Left lung (tissue), 10 donors: Measurements from ENCODE around the gene SCLY. TPM values are rescaled to one million over a fixed set of nuclear protein-coding genes. Genes with fewer than 3 reads are reported as not detected.

Experiments
- ATAC-seq: fragments of 200-7000 bp; cut with Tn5 transposase; one replicate; pipeline ENCODE4 v1.9.1; 2020; ENCODE audit warnings: moderate library complexity
- DNase-seq, 4 donors: peaks; one replicate each; pipeline ENCODE4 v3.0.0-alpha.2; 2013 to 2020
- H3K27ac ChIP-seq, 2 donors: fragments of 200-600 bp; sonication (generic) in 1 of 2; one replicate each; pipeline versions ENCODE4 v1.5.0 to v1.8.0; 2020 to 2021
- H3K27me3 ChIP-seq, 2 donors: fragments of 200-600 bp; sonication (generic) in 1 of 2; one replicate each; pipeline versions ENCODE4 v1.5.0 to v1.8.0; 2020 to 2021
- H3K36me3 ChIP-seq, 2 donors: fragments of 200-600 bp; sonication (generic) in 1 of 2; one replicate each; pipeline versions ENCODE4 v1.5.0 to v1.8.0; 2020 to 2021
- H3K4me1 ChIP-seq, 2 donors: fragments of 200-600 bp; one replicate each; pipeline ENCODE4 v1.8.0; 2021
- H3K4me3 ChIP-seq, 2 donors: fragments of 200-600 bp; sonication (generic) in 1 of 2; one replicate each; pipeline versions ENCODE4 v1.5.0 to v1.8.0; 2020 to 2021; ENCODE audit warnings: mild to moderate bottlenecking in 1 of 2
- H3K9me3 ChIP-seq, 2 donors: fragments of 200-600 bp; sonication (generic) in 1 of 2; one replicate each; pipeline versions ENCODE4 v1.5.0 to v1.8.0; 2020 to 2021
- intact Hi-C, 2 donors: fragments of 100-400 bp; cut with DNase I; formaldehyde crosslinking; loops; one replicate each; pipeline versions ENCODE4 v1.11.2 to v1.14.2; 2022
- polyA plus RNA-seq, 6 donors: library from polyadenylated mRNA; unstranded; fragments of 120-200 nt; gene quantifications; one replicate each; pipeline ENCODE4 v1.2.1, GENCODE V29; 2013; ENCODE audit not compliant: insufficient read length in 6 of 6
- total RNA-seq, 2 donors: library from RNA; stranded (reverse); fragmentation: NEBNext Ultra II Directional; extraction: Animal tissue kit (Norgen Biotek cat#: 25700); gene quantifications; one replicate each; pipeline ENCODE4 v1.2.1, GENCODE V29; 2021
- TF ChIP-seq, protein P1 (sequence below), 2 donors: fragments of 200-600 bp; sonication (generic) in 1 of 2; IDR thresholded peaks; one replicate each; pipeline versions ENCODE4 v1.5.0 to v1.8.0; 2021; ENCODE audit warnings: antibody characterized with exemption in 2 of 2
- donor health status: DM: no; HTN: yes; CAD: no.
- donor health status: DM: no; HTN: no; CAD: no.

SCLY gene
- total and polyA plus RNA-seq, 8 donors = 10.9 to 20.9 (median 15.2) TPM

DNA sequence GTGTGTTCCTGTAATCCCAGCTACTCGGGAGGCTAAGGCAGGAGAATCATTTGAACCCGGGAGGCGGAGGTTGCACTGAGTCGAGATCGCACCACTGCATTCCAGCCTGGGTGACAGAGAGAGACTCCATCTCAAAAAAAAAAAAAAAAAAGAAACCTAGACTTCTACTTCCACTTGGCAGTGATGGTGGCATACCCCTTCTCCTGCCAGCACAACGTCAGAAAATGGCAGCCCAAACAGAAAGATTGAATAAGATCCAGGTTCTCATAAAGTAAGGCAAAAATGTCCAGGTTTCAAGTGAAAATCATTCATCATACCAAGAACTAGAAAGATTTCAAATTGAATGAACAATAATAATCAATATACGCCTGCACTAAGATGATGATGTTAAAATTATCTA is 24.0 kb downstream of the SCLY start:
- Histone ChIP-seq H3K36me3 (peaks cover 0 to 50% of the 10 kb centered on the region in 2 donors), H3K27ac (no peak overlapping the region), H3K4me1 (peaks cover 0 to 10% of the 10 kb centered on the region in 2 donors), H3K4me3 (no peak overlapping the region), H3K9me3 (no peaks in the 10 kb centered on the region), H3K27me3 (no peaks in the 10 kb centered on the region)
- intact Hi-C loops = no loop called here
- DNase-seq (no peak), ATAC-seq (no peak)
- TF ChIP-seq, protein P1, sequence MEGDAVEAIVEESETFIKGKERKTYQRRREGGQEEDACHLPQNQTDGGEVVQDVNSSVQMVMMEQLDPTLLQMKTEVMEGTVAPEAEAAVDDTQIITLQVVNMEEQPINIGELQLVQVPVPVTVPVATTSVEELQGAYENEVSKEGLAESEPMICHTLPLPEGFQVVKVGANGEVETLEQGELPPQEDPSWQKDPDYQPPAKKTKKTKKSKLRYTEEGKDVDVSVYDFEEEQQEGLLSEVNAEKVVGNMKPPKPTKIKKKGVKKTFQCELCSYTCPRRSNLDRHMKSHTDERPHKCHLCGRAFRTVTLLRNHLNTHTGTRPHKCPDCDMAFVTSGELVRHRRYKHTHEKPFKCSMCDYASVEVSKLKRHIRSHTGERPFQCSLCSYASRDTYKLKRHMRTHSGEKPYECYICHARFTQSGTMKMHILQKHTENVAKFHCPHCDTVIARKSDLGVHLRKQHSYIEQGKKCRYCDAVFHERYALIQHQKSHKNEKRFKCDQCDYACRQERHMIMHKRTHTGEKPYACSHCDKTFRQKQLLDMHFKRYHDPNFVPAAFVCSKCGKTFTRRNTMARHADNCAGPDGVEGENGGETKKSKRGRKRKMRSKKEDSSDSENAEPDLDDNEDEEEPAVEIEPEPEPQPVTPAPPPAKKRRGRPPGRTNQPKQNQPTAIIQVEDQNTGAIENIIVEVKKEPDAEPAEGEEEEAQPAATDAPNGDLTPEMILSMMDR (IDR thresholded peaks at IDR 0.05) = no peak

GRCh38 chr2:238085899-238086298 is 25.1 kb downstream of the SCLY start:
- TF ChIP-seq, protein P1 (IDR thresholded peaks at IDR 0.05) = no peak
- Histone ChIP-seq H3K27me3 (no peaks in the 10 kb centered on the region), H3K4me1 (peaks cover 0 to 10% of the 10 kb centered on the region in 2 donors), H3K36me3 (peaks cover 0 to 41% of the 10 kb centered on the region in 2 donors), H3K27ac (no peak overlapping the region), H3K4me3 (no peak overlapping the region), H3K9me3 (no peaks in the 10 kb centered on the region)
- DNase-seq (no peak), ATAC-seq (no peak)
- intact Hi-C loops = no loop called here

- Histone ChIP-seq H3K27ac (peak overlapping the region in 1 of 2 donors; percentile 15), H3K27me3 (no peaks in the 10 kb centered on the region), H3K36me3 (peaks cover 0 to 37% of the 10 kb centered on the region in 2 donors), H3K9me3 (no peaks in the 10 kb centered on the region), H3K4me3 (no peak overlapping the region), H3K4me1 (peaks cover 0 to 10% of the 10 kb centered on the region in 2 donors)
- DNase-seq (no peak), ATAC-seq (no peak)
- TF ChIP-seq, protein P1 (IDR thresholded peaks at IDR 0.05) = no peak
- intact Hi-C loops = no loop called here
Measured at GRCh38 chr2:238087211-238087610, 26.4 kb downstream of the SCLY start.

GRCh38 chr2:238090887-238091286 is 30.1 kb downstream of the SCLY start:
- no peak for ATAC-seq
- H3K4me3 ChIP-seq = no peak overlapping the region
- H3K9me3 ChIP-seq = no peaks in the 10 kb centered on the region
- no peaks in the 10 kb centered on the region for H3K27me3 ChIP-seq
- peaks cover 0 to 10% of the 10 kb centered on the region in 2 donors for H3K4me1 ChIP-seq
- H3K27ac ChIP-seq = no peak overlapping the region
- TF ChIP-seq, protein P1 (IDR thresholded peaks at IDR 0.05) = no peak
- no peak for DNase-seq
- peaks cover 0 to 24% of the 10 kb centered on the region in 2 donors for H3K36me3 ChIP-seq
- intact Hi-C loops = no loop called here

GRCh38 chr2:238091436-238092060 is 30.7 kb downstream of the SCLY start:
- intact Hi-C loops = no loop called here
- Histone ChIP-seq H3K36me3 (peaks cover 0 to 19% of the 10 kb centered on the region in 2 donors), H3K27me3 (no peaks in the 10 kb centered on the region), H3K4me1 (peaks cover 0 to 10% of the 10 kb centered on the region in 2 donors), H3K9me3 (no peaks in the 10 kb centered on the region), H3K4me3 (no peak overlapping the region), H3K27ac (no peak overlapping the region)
- TF ChIP-seq, protein P1 (IDR thresholded peaks at IDR 0.05) = no peak
- ATAC-seq (no peak), DNase-seq (peak in 1 of 4 donors; percentile 66)
